Fibroblast of skin of left quadriceps (primary cell): ENCODE data around the gene PJA2.
"Not testable (repeated sequence)": the region's sequence is repeated elsewhere in the genome, so short reads cannot be mapped to it uniquely, and the experiment has no call there.

ENCODE experiments used
- DNase-seq, 2 experiments: peaks; one replicate each; pipeline ENCODE4 v3.0.0-alpha.2; 2013; ENCODE audit warnings: low read depth in 2 of 2

PJA2 gene

GRCh38 chr5:109309326-109310063, 100.3 kb downstream of the PJA2 start:
- DNase-seq, result no peak

- DNase-seq, result no peak
These were observed 101.8 kb downstream of the PJA2 start for GRCh38 chr5:109307951-109308350.

DNA sequence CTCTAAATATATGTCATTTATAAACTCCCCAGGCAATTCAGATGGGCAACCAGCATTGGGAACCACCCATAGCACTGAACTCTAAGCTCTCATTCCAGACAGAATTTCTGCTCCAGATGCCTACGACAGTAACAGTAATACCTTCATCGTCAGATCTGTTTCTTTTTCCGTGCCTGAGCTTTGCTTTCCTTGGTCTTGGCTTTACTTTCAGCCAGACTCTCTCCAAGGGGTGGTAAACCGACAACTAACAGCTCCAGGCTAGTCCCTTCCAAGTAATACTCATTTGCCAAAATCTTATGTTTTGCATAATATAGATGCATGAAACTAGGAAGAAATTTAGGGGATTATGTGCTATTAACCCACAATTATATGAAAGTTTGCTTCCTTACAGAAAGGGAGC, 102.3 kb downstream of the PJA2 start:
- DNase-seq, result no peak

- no peak for DNase-seq
These were observed 104.4 kb downstream of the PJA2 start for GRCh38 chr5:109305352-109305751.

DNA sequence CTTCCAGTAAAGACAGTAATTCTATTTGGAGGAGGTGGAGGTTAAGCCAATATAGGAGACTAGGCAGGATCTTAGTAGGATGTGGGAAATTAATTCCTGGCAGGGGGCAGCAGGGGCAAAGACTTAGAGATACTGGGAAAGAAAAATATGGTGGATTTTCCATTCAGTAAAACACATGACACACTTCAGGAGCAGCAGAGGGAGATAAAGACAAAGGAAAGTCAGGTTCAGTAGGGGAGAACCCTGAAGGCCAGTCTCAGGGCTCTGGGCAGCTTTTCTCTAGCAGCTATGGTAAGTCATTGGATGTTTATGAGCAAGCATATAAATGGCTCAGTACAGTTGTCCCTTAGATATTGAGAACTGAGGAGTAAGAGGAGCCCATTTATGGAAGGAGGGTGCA, 105.5 kb downstream of the PJA2 start:
- DNase-seq, result no peak

DNA sequence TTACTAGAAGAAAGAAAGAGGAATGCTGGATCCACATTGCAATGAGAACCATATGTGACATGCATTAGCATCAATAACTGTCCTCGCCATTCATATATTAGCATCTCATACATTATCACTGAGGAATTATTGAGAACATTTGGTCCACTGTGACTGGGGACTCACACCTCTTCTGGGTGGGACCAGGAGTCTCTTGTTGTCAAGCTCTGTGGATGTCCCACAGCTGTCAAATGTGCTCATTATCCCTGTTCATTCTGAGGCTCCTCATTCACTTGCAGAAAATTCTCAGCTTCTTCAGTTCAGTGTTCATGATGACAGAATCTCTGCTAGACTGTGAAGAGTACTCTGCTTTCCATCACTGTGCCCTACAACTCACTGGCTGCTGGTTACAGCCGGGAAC, 109.4 kb downstream of the PJA2 start:
- no peak for DNase-seq

- no peak for DNase-seq
These were observed 110.2 kb downstream of the PJA2 start for GRCh38 chr5:109299557-109299956.

GRCh38 chr5:109298794-109299193, 111.0 kb downstream of the PJA2 start:
- no peak for DNase-seq

- DNase-seq, result no peak
These were observed 111.9 kb downstream of the PJA2 start for GRCh38 chr5:109297900-109298299.

GRCh38 chr5:109291090-109291489, 118.7 kb downstream of the PJA2 start:
- DNase-seq, result no peak

- DNase-seq, result no peak
These were observed 119.5 kb downstream of the PJA2 start for GRCh38 chr5:109290231-109290630.

DNA sequence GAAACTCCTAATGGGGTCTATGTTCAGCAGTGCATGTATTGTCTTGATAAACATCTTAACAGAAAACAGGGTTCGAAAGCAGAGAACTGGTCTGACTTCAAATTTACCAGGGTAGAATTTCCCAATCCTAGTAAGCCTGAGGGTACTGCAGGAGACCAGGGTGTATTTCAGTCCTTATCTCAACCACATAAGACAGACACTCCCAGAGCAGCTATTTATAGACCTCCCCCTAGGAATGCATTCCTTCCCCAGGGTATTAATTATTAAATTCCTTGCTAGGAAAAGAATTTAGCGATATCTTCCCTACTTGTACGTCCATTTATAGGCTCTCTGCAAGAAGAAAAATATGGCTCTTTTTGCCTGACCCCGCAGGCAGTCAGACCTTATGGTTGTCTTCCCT, 123.1 kb downstream of the PJA2 start:
- not testable (repeated sequence) for DNase-seq
